Hepatocyte (in vitro differentiated cells): Measurements from ENCODE around the gene CXCL13.

Experiments
- CTCF ChIP-seq: fragments of 200-600 bp; sonication (generic); IDR thresholded peaks from 2 replicates; pipeline ENCODE4 v1.5.1; 2016; ENCODE audit warnings: antibody characterized with exemption, mild to moderate bottlenecking; ENCODE audit not compliant: poor library complexity
- EZH2 ChIP-seq: fragments of 200-600 bp; sonication (generic); IDR thresholded peaks from 2 replicates; pipeline ENCODE4 v1.6.1; 2016; ENCODE audit warnings: antibody characterized with exemption, mild to moderate bottlenecking, borderline replicate concordance

DNA sequence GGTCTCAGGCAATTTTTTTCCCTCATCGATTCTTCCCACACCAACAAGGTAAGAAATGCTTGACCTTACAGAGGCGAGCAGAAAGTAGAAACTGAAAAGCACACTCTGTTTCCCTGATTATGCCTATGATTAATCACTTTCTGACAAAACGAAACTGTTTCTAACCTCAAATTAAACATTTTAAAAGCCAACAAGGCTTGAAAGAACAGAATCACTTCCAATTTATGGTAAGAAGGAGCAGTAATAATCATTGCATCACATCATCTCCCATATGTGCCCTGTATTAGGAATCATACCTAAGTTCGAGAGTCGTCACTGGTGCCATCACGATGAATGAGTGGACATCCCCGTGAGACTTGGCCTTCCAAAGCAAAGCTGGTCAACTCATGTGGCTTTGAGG lies 12.5 kb upstream of the CXCL13 start:
- no peak for TF ChIP-seq CTCF
- TF ChIP-seq EZH2: no peak
